Daoy (cell line): ENCODE results near the gene COL6A1. TPM values are rescaled to one million over a fixed set of nuclear protein-coding genes. Genes with fewer than 3 reads are reported as not detected.
A peak's percentile ranks its signal among the peaks of the same experiment; 100 is the strongest.
"Not testable (repeated sequence)": the region's sequence is repeated elsewhere in the genome, so short reads cannot be mapped to it uniquely, and the experiment has no call there.

ENCODE experiments used
- DNase-seq: peaks from one replicate; pipeline ENCODE4 v3.0.0-alpha.2; 2015; ENCODE audit warnings: low read depth
- total RNA-seq: library from RNA; depleted of rRNA; stranded (reverse); fragments of >200 nt; shearing (Covaris generic); gene quantifications from 2 replicates; pipeline ENCODE4 v1.2.3, GENCODE V29; 2014

COL6A1 gene
- total RNA-seq, 1 experiment from 2014 or later: 536 TPM

GRCh38 chr21:46025113-46025770, 43.7 kb downstream of the COL6A1 start:
- DNase-seq: no peak

DNA sequence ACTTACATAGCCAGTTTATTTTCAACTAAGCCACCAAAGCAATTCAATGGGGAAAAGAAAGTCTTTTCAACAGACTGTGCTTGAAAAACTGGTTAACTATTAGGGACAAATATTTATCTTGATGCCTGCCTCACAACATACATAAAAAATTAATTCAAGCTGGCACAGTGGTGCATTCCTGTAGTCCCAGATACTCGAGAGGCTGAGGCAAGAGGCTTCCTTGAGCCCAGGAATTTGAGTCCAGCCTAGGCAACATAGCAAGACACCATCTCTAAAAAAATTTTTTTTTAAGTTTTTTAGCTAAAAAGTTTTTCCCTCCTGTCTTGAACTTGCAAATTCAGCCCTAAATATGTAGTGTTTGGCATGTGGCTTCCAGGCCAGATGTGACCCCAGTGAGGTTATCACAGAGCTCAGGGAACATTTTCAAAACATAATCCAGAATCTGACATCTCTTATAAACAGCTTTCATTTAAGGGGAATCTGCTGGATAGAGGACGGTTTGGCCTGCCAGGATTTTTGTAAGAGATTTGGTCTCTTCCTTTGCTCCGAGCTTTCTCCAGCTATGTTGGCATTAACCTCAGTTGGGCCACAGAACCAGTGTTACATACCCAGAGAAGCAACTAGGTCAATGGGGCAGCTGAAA, 46.4 kb downstream of the COL6A1 start:
- DNase-seq: no peak

GRCh38 chr21:46028573-46029091, 47.1 kb downstream of the COL6A1 start:
- DNase-seq: no peak

DNA sequence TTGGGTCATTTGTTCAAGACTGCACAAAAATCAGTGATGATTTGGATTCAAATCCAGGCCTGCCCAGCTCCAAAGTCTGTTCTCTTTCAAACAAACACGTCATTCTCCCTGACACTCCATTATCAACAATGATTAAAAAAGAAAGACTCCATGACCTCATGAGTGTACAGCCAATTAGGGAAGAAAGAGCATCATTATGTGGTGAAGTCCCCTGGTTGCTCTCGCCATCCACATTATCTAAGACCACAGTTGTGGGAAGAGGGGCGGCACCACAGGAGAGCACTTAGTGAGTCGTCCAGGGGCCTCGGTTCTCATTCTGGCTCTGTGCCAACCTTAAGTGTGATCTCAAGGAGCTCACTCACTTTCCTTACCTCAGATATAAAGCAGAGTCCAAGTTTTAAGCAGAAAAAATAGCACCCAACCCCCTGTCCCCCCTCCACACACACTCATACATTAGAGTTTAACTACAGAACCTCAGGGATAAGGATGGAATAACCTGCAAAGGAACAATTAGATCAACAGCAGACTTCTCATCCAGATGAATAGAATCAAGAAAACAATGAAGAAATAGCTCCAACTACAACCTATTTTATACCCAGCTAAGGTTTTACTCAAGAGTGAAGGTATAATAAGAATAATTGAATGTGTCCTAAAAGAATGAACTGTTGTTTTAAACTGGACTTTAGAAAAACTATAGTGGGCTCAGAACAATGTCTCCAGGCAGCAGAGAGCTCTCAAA, 47.8 kb downstream of the COL6A1 start:
- DNase-seq: no peak

- DNase-seq: no peak
Measured at GRCh38 chr21:46031484-46031883, 49.9 kb downstream of the COL6A1 start.

DNA sequence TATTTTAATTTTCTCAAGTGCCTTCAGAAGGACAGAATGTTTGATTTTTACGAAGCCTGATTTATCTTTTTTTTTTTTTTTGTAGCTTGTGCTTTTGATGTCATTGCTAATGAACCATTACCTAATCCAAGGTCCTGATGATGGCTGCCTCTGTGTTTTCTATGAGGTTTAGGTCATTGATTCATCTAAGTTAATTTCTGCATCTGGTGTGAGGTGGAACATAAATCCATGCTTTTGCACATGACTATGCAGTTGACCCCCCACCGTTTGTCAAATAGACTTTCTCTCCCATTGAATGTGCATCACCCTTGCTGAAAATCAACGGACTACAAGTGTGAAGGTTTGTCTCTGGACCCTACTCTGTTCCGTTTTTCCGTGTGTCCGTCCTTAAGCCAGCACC, 50.5 kb downstream of the COL6A1 start:
- no peak for DNase-seq

GRCh38 chr21:46033410-46034400, 52.1 kb downstream of the COL6A1 start:
- no peak for DNase-seq

- DNase-seq: no peak
Measured at GRCh38 chr21:46035809-46036695, 54.5 kb downstream of the COL6A1 start.

DNA sequence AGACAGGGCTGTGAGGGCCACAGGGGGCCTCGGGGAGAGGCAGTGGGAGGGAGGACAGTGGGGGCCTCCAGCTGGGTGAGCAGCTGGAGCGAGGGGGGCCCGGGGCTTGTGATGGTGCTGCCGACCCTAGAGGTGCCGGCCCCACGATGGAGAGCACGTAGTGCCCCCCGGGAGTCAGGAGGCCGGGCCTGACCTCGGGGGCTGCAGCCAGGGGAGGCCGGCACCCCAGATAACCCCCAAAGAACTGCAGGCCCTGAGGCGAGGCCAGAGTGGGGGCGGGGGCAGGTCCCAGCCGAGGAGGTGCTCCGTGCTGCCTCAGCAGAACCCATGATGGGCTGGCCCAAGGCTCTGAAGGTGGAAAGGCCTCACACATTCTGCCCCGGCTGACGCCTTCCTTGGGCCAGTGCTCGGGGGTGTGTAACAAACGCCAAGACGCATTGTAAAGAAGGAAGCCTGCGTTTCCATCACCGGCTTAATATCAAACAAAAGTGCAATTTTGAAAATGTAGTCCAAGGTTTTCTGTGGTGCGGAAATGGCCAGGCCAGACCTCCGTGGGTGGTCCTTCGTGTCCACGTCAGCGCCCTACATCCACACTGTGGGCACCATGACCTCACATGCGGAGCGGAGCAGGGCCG, 55.2 kb downstream of the COL6A1 start:
- DNase-seq: no peak

GRCh38 chr21:46037331-46038325, 56.1 kb downstream of the COL6A1 start:
- no peak for DNase-seq

DNA sequence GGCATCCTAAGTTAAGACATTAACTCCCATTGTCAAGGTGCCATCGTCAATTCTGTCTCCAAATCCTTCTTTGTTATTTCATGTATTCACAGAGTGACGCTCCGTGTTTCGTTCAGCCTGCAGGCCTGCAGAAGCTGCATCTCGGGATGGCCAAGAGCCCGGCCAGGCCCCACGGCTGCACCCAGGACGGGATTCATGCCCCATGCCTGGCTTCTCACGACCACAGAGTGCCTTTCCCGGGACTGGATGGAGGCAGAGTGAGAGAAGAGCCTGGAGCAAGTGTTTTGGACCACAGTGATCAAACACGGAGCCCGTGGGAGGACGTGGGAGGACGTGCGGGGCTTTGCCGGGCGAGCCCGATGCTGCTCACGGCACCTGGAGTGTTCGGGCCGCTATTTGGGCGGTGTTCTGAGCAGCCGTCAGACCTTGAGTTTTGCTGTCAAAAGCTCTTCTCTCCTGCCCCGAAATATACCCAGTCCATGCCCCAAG, 56.8 kb downstream of the COL6A1 start:
- no peak for DNase-seq

DNA sequence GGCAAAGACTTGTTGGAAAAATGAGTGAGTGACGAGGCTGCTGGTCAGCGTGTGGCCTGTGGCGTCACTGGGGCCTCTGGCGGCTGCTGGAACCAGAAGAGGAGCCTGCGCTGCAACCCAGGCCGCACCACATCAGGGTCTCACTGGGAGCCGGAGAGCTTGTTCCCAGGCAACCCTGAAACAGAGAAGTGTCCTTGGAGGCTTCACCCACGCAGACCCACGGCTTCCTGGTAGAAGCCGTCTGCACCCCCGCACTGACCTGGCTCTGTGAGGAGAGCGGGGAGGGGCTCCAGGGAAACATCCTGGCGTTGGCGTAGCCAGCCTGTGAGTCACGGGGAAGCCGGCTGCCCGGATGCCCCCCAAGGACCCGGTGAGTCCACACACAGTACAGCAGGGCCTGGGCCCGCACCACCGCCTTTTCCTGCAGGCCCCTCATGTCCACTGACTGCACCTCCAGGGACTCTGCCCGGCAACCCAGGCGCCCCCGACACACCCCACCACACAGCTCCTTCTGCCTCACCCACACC, 57.4 kb downstream of the COL6A1 start:
- peak; percentile 98 for DNase-seq

DNA sequence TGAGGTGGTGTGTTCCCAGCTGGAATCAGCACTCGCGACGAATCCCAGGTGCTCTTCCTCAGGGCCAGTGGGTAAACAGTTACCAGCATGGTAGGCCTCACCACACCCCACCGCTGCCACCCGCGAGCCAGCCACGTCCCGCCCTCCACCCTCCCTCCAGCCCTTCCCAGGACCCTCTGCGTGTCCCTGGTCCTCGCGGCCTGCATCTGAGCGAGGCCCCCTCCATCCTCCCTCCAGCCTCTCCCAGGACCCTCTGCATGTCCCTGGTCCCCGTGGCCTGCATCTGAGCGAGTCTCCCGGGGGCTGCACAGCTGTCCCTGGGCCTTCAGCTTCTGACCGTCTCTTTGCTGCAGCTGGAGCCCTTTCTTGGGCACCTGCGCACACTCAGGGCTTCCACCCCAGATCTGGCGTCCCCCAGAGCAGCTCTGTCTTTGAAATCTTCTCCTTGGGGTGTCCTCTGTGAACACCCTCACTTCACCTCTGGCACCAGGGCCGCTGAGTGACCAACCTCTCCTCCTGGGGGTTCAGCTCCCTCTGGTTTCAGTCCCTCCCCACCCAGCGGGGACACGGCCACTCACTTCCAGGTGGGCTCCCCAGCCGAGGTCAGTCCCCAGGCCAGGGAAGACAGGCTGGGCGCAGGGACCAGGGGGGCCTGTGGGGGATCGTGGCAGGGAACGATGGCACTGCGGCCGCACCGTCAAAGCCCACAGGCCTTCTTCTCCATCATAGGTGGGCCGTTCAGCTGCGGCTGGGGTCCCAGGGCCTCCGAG, 58.5 kb downstream of the COL6A1 start:
- no peak for DNase-seq

DNA sequence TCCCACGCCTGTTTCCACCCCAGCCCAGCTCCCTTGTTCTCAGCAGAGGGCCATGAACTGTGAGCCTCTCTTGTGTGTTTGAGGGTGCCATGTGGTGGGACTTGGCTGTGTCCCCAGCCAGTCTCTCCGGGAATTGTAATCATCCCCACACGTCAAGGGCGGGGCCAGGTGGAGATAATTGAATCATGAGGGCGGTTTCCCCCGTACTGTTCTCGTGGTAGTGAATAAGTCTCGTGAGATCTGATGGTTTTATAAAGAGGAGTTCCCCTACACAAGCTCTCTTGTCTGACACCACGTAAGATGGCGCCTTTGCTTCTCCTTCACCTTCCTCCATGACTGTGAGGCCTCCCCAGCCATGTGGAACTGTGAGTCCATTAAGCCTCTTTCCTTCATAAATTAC, 59.1 kb downstream of the COL6A1 start:
- peak; percentile 54 for DNase-seq

GRCh38 chr21:46041183-46041582, 59.6 kb downstream of the COL6A1 start:
- no peak for DNase-seq

DNA sequence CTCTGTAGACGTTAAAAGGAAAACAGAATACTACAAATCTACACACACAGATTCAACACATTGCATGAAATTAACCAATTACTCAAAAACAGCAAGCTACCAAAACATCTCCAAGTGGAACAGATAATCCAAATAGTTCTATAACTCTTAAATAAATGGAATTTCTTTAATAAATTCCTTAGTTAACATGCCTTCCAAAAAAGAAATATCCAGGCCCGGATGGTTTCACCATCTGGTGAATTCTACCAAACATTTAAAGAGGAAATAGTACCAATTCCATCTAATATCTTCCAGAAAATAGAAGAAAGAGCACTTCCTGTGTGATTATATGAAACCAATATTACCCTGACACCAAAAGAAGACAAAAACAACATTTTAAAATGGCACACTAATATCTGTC, 63.6 kb downstream of the COL6A1 start:
- DNase-seq: no peak

DNA sequence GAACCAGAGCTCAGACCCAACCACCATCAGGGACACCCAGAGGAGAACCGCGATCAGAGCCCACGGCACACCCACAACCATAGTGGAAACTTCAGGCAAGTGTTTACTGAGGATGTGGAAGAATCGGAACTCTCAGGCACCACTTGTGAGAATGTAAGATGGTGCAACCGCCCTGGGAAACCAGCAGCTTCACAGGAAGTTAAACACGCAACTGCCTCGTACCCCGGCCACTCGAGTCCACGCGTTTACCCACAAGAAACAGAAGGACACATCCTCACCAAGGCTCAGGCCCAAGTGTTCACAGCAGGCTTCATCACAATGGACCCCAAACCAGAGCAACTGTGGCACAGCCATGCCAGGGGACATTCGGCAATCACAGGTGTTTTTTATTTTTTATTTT, 64.9 kb downstream of the COL6A1 start:
- no peak for DNase-seq

DNA sequence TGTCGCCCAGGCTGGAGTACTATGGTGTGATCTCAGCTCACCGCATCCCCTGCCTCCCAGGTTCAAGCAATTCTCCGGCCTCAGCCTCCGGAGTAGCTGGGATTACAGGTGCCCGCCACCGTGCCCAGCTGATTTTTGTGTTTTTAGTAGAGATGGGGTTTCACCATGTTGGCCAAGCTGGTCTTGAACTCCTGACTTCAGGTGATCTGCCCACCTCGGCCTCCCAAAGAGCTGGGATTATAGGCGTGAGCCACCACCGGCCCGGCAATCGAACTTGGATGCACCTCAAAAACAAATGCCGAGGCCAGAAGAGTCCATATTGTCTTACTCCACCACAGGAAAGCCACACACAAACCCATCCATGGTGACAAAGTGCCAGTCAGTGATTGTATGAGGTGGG, 65.3 kb downstream of the COL6A1 start:
- DNase-seq: not testable (repeated sequence)
